Right forelimb (tissue), 1 donor: ENCODE measurements around the gene NPIPA3.
"Not testable (repeated sequence)": the region's sequence is repeated elsewhere in the genome, so short reads cannot be mapped to it uniquely, and the experiment has no call there.

ENCODE experiments used
- DNase-seq: peaks from one replicate; pipeline ENCODE4 v3.0.0-alpha.2; 2018

The NPIPA3 gene

DNA sequence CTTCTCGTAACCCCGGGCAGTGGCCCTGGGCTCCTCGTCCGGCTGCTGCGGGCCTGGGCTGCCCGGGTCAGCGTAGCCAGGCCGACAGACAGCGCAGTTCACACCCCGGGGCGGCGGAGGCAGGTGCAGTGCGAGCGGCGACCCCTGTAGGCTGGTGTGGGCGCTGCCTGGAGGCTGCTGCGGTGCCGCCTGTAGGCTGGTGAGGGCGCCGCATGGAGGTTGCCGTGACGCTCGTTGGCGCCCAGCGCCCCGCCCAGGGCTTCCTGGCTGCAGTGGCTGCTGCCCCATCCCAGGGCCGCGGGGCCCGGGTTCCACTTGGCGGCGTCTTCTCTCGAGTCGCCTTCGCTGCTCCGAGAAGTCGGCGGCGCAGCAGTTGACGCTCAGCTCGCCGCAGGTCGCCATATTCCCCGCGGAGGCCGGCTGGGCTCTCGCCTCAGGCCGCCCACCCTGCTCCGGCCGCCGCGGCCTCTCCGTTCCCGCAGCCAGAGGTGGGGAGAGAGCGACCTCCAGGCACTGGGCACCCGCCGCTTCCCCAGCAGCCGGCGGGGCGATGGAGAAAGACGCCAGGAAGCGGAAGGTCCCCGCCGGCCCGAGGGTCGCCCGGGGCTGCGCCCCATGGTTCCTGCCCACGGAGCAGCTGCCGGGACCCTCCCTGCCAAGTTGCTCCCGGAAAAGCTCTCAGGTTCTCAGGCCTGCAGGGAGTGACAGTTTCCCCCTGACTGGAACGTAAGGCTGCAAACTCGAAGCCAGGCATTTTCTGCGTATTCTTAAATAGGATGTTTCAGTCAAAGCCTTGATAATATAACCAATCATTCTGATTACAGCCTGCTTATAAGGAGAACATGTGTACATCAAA, at the start of gene NPIPA3:
Gene NPIPA3, plus strand, starts transcription at position 256 of the 856 bp plus-strand sequence. CDS start 5,533 bp downstream, outside the sequence.
- not testable (repeated sequence) for DNase-seq

GRCh38 chr16:14658063-14658462, 45.1 kb upstream of the NPIPA3 start:
- DNase-seq, result no peak

DNA sequence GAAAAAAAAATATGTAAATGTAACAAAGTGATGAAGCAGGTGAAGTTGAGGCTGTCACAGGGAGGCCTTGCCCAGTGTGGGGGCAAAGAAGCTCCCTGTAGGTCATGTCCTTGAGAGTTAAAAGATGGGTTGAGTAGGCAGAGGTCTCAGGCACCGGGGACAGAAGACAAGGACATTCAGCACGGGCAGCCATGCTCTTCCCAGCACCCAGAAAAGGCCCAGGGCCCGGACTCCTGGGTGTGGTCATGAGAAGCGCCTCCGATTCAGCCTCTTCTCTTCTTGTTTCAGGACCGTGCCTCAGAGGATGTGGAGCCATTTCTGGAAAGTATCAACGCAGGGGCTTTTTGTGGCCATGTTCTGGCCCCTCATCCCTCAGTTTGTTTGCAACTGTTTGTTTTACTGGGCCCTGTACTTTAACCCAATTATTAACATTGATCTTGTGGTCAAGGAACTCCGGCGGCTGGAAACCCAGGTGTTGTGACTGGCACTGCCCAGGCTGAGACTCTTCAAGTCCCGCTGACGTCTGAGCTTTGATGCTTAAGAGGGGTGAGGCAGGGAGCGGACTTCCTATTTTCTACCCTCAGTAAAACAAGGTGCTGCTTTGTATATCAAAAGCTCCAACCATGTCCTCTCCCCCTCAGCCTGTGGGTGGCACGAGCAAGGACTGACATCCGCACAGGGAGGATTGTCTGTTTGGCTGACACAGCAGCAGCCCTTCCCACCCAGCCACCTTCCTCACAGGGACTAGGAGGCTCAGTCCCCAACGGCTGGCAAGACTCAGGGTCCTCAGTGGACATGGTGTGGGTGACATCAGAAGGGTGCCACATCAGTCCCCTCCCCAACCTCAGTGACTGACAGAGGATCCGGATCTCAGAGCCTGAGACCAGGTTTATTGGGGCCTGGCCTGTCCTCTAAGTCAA, 35.6 kb upstream of the NPIPA3 start:
- no peak for DNase-seq

GRCh38 chr16:14668556-14669223, 34.5 kb upstream of the NPIPA3 start:
- no peak for DNase-seq

DNA sequence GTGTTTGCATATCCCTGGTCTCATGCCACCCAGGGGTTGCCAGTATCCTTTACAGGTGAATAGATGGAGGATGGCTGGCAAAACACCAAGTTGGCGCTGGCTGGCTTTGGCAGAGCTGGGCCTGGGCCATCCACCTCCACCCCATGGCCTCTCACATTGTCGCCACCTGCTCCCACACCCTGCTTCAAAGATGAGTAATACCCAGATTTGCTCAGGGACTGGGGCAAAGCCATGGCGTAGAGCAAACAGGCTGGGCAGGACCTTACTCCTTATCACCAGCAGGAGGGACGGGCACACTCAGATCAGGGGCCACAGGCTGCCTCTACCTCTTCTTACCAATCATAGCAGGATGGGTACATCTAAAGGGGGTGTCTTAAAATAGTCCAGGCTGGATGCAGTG, 33.4 kb upstream of the NPIPA3 start:
- DNase-seq, result no peak

- DNase-seq, result no peak
Measured at GRCh38 chr16:14672403-14672971, 30.7 kb upstream of the NPIPA3 start.

DNA sequence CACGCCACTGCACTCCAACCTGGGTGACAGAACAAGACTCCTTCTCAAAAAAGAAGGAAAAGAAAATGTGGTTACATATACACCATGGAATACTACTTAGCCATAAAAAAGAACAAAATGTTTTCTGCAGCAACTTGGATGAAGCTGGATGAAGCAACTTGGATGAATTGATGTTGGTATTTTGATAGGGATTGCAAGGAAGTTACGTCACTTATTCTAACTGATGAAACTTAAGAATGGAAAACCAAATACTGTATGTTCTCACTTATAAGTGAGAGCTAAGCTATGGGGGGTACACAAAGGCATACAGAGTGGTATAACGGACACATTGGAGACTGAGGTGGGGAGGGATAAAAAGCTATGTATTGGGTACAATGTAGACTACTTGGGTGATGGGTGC, 26.6 kb upstream of the NPIPA3 start:
- DNase-seq, result no peak

GRCh38 chr16:14677627-14678026, 25.6 kb upstream of the NPIPA3 start:
- no peak for DNase-seq

GRCh38 chr16:14678748-14679497, 24.3 kb upstream of the NPIPA3 start:
- no peak for DNase-seq

DNA sequence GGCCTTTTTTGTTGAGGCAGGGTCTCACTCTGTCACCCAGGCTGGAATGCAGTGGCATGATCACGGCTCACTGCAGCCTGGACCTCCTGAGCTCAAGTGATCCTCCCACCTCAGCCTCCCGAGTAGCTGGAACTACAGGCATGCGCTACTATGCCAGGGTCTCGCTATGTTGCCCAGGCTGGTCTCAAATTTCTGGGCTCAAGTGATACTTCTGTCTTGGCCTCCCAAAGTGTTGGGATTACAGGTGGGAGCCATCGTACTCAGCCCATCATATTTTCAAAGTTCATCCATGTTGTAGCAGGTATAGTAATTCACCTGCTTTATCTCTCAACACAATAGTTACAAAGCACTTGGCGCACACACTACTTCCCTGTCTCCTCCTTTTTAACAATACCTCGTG, 22.8 kb upstream of the NPIPA3 start:
- DNase-seq, result not testable (repeated sequence)

DNA sequence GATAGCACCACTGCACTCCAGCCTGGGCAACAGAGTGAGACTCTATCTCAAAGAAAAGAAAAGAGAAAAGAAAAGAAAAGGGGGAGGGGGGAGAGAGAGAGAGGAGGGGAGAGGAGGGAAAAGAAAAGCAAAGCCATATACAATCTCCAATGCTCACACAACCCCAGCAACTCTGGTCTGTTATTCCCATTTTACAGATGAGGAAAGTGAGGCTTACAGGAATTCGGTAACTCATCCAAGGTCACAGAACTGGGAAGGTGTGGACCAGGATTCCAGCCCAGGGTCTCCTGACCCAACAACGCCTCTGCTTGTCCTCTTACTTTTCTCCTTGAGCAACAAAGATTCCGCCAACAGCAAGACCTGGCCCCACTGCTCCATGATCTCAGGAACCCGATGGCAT, 22.1 kb upstream of the NPIPA3 start:
- no peak for DNase-seq

DNA sequence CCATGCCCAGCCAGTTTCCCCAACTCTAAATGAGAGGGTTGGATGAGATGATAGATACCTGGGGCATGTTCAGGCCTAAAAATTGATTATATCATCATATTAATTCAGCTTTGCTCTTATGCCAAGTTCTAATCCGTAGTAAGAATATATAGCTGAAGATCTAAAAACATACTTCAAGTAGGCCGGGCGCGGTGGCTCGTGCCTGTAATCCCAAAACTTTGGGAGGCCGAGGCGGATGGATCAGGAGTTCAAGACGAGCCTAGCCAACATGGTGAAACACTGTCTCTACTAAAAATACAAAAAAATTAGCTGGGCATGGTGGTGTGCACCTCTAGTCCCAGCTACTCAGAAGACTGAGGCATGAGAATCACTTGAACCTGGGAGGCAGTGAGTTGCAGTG, 21.1 kb upstream of the NPIPA3 start:
- DNase-seq, result no peak

- DNase-seq, result not testable (repeated sequence)
Measured at GRCh38 chr16:14685870-14686793, 17.1 kb upstream of the NPIPA3 start.

- DNase-seq, result not testable (repeated sequence)
Measured at GRCh38 chr16:14694129-14694528, 9.1 kb upstream of the NPIPA3 start, which contains the start of gene PLA2G10. TSS of gene PLA2G10 (minus strand) at chr16:14694308. CDS start at chr16:14694229, 79 bp downstream.

- not testable (repeated sequence) for DNase-seq
Measured at GRCh38 chr16:14701859-14702258, 1.4 kb upstream of the NPIPA3 start.

GRCh38 chr16:14702672-14703071, 539 bp upstream of the NPIPA3 start:
- DNase-seq, result not testable (repeated sequence)

GRCh38 chr16:14733233-14733632, 30.0 kb downstream of the NPIPA3 start:
- not testable (repeated sequence) for DNase-seq

- not testable (repeated sequence) for DNase-seq
Measured at GRCh38 chr16:14740832-14741385, 37.7 kb downstream of the NPIPA3 start.

GRCh38 chr16:14741794-14742193, 38.6 kb downstream of the NPIPA3 start:
- not testable (repeated sequence) for DNase-seq
